ENCODE measurements around the gene EYA3. TPM values are rescaled to one million over a fixed set of nuclear protein-coding genes. Genes with fewer than 3 reads are reported as not detected.

EYA3 gene
- total RNA-seq, 1 experiment from 2014 or later = 13.0 TPM

DNA sequence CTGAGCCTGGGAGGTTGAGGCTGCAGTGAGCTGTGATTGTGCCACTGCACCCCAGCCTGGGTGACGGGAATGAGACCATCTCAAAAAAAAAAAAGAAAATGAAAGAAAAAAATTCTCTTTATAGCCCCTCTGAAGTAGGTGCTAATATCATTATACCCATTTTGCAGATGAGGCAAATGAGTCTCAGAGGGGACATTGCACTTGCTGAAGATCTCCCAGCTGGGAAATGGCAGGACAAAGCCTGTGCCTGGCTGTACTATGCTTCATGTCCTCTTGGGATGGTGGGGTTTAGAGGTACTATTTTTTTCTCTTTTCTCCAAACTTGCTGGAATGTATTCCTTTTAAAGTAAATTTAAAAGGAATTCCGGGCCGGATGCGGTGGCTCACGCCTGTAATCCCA is 152.0 kb downstream of the EYA3 start:
- H3K36me3 ChIP-seq = no peaks in the 10 kb centered on the region
- H3K4me3 ChIP-seq = no peak overlapping the region
- no peaks in the 10 kb centered on the region for H3K9me3 ChIP-seq (replicated peaks)
- H3K4me1 ChIP-seq (replicated peaks) = peaks cover 7% of the 10 kb centered on the region; the same call in 1 of the 2 replicates
- no peaks in the 10 kb centered on the region for H3K27me3 ChIP-seq (replicated peaks)
- H3K27ac ChIP-seq = no peak overlapping the region
- DNase-seq (ENCODE audit: low read depth in 1 of 2, low spot score in 2 of 2) = no peak

DNA sequence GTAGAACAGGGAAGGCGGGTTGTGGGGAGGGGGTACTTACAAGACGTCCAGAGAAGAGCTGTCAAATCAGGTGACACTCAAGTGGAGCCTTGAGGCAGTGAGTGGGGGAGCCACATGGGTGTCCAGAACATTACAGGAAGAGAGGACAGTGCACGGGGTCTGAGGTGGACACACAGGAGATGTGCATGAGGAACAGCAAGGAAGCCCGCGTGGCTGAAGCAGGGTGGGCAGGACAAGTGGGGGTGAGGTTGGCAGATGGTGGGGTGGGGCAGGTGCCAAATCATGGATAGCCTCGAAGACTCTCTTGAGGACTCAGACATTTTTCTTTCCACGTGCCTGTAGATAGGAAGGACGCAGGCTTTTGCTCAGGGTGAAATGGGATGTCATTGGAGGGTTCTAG is 152.7 kb downstream of the EYA3 start:
- H3K36me3 ChIP-seq = no peaks in the 10 kb centered on the region
- no peaks in the 10 kb centered on the region for H3K27me3 ChIP-seq (replicated peaks)
- no peak for DNase-seq (ENCODE audit: low read depth in 1 of 2, low spot score in 2 of 2)
- no peak overlapping the region for H3K4me3 ChIP-seq
- no peak overlapping the region for H3K27ac ChIP-seq
- peaks cover 7% of the 10 kb centered on the region; the same call in 1 of the 2 replicates for H3K4me1 ChIP-seq (replicated peaks)
- no peaks in the 10 kb centered on the region for H3K9me3 ChIP-seq (replicated peaks)

DNA sequence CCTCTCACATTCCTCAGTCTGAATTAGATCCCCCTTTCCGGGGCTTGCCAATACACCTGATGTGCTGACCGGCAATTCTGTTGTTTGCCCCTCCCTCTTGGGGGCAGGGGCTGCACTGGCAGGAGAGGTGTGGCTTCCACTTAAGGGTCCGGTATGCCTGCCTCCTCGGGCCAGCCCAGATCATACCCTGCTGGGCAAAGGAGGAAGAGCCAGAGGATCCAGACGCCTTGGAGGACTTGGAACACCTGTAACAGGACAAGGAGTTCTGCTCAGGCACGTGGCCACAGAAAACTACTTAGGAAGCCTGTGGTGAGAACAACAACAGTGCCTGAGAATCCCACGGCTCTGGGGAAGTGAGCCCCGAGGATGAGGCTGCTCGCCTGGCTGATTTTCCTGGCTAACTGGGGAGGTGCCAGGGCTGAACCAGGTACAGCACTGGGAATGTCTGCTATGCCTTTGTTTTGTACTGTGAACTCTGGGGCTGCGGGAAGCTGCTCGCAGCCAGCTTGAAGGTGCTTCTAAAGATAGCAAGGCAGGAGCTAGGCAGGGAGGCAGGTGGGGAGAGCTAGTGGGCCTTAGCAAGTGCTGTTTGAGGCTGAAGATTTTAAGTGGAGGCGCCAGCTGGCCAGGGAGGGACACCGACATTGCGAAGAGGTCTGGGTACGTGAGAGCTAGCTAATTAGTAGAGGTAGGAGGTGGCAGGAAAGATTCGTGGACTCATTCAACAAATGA is 153.4 kb downstream of the EYA3 start, which contains the start of gene SMPDL3B:
TSS of gene SMPDL3B (plus strand) at position 183 of the 732 bp plus-strand sequence. CDS start at position 367, 184 bp downstream.
- Histone ChIP-seq H3K4me3 (no peak within 1 kb of the TSS), H3K36me3 (no peaks in the 10 kb centered on the region)
- no peak for DNase-seq (ENCODE audit: low read depth in 1 of 2, low spot score in 2 of 2)

DNA sequence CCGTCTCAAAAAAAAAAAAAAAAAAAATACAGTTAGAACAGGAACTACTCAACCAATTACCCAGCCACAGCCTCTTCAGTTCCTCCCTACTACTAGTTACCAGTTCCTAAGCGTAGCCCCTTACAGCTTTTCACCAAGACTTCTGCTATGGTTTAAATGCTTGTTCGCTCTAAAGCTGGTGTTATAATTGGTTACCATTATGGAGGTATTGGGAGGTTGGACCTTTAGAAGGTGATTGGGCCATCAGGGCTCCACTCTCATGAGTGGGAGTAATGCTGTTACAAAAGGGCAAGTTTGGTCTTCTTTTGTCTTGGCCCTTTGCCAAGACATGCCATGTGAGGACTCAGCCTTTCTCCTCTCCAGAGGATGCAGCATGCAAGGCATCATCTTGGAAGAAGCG is 156.7 kb downstream of the EYA3 start:
- Histone ChIP-seq H3K36me3 (no peaks in the 10 kb centered on the region), H3K27me3 (replicated peaks) (no peaks in the 10 kb centered on the region), H3K4me1 (replicated peaks) (no peaks in the 10 kb centered on the region), H3K9me3 (replicated peaks) (no peaks in the 10 kb centered on the region), H3K27ac (no peak overlapping the region), H3K4me3 (no peak overlapping the region)
- no peak for DNase-seq (ENCODE audit: low read depth in 1 of 2, low spot score in 2 of 2)

More for the DNA sequence above, 153.4 kb downstream of the EYA3 start, which contains the start of gene SMPDL3B:
- H3K27ac ChIP-seq = no peak within 1 kb of the TSS
- no peaks in the 10 kb centered on the region for H3K9me3 ChIP-seq (replicated peaks)
- H3K27me3 ChIP-seq (replicated peaks) = no peaks in the 10 kb centered on the region
- H3K4me1 ChIP-seq (replicated peaks) = peaks cover 7% of the 10 kb centered on the region; the same call in 1 of the 2 replicates

DNA sequence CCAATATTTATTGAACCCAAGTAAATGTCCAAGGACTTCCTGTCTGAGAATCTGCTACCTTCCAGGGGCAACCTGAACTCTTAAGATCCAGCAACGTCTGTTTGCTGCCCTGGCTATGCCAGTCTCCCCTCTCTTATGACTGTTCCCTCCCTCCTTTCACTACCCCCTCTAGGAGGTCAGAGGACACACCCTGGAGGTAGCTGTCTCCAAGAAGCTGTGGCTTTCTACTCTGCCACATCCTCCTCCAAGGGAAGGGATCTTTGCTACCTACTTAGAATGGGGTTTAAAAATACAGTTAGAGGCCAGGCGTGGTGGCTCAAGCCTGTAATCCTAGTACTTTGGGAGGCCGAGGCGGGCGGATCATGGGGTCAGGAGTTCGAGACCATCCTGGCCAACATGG is 157.2 kb downstream of the EYA3 start:
- Histone ChIP-seq H3K4me1 (replicated peaks) (no peaks in the 10 kb centered on the region), H3K27me3 (replicated peaks) (no peaks in the 10 kb centered on the region), H3K27ac (no peak overlapping the region), H3K9me3 (replicated peaks) (no peaks in the 10 kb centered on the region), H3K4me3 (no peak overlapping the region), H3K36me3 (no peaks in the 10 kb centered on the region)
- DNase-seq (ENCODE audit: low read depth in 1 of 2, low spot score in 2 of 2) = no peak

DNA sequence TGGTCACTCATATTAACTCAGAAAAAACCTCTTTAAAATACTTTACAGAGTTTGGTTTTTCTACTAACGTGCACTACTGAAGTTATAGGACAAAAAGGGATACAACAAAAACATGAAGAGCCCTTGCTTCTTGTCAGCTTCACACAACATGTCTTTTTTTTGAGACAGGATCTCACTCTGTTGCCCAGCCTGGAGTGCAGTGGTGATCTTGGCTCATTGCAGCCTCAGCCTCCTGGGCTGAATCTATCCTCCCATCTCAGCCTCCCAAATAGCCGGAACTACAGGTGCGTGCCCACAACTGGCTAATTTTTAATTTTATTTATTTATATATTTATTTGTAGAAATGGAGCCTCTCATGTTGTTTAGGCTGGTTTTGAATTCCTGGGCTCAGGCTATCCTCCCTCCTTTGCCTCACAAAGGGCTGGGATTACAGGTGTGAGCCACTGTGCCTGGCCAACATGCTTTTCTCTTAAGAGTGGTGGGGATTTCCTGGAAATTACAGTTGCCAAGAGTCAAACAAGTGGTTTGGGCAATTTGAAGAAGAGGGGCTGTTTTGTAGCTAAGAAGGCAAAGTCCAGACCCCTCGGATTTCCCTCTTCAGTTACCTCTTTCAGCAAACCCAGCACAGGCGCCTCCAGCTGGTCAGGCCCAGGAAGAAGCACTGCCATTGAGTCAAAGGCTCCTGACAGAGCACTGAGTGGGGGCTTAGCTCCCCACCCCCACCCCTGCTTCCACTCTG is 160.0 kb downstream of the EYA3 start:
- no peak for DNase-seq (ENCODE audit: low read depth in 1 of 2, low spot score in 2 of 2)
- H3K36me3 ChIP-seq = no peaks in the 10 kb centered on the region
- no peak overlapping the region for H3K27ac ChIP-seq
- H3K4me1 ChIP-seq (replicated peaks) = no peaks in the 10 kb centered on the region
- H3K9me3 ChIP-seq (replicated peaks) = no peaks in the 10 kb centered on the region
- no peak overlapping the region for H3K4me3 ChIP-seq
- no peaks in the 10 kb centered on the region for H3K27me3 ChIP-seq (replicated peaks)

DNA sequence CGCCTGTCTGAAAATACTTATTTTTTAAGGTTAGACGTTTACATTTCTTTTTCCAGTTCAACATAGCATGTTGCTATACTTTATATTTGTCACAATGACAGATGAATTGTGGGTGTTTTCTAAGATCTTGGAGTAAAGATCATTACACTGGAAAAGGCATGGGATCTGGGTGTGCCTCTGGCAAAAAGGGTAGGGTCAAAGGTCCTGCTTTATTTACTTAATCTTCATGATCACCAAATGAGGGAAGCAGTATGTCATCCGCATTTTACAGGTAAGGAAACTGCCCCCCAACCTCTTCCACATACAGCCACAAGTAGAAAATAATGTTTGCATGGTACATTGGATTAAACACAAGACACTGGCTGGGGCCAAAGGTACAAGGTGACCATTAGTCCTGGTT is 166.1 kb downstream of the EYA3 start:
- H3K36me3 ChIP-seq = no peaks in the 10 kb centered on the region

More for the DNA sequence above, 166.1 kb downstream of the EYA3 start:
- no peak overlapping the region for H3K4me3 ChIP-seq
- H3K27ac ChIP-seq = no peak overlapping the region
- DNase-seq (ENCODE audit: low read depth in 1 of 2, low spot score in 2 of 2) = no peak
- no peaks in the 10 kb centered on the region for H3K4me1 ChIP-seq (replicated peaks)
- no peaks in the 10 kb centered on the region for H3K9me3 ChIP-seq (replicated peaks)
- peaks cover 3% of the 10 kb centered on the region; the same call in 1 of the 2 replicates for H3K27me3 ChIP-seq (replicated peaks)

Other genes with a start within 250 kb of the EYA3 start
- gene THEMIS2, start 216.1 kb downstream of the EYA3 start, total RNA-seq (2014; rRNA removed; shearing (Covaris generic)) = 0.09 and 1.7 TPM in 2 replicates
- gene RPA2, start 174.0 kb downstream of the EYA3 start, total RNA-seq (2014; rRNA removed; shearing (Covaris generic)) = 61.3 and 63.6 TPM in 2 replicates
- 0.11 TPM in 1 of 2 replicates, not detected in the other for gene SMPDL3B, start 153.6 kb downstream of the EYA3 start, total RNA-seq (2014; rRNA removed; shearing (Covaris generic))
- 2.9 and 4.9 TPM in 2 replicates for gene XKR8, start 128.6 kb downstream of the EYA3 start, total RNA-seq (2014; rRNA removed; shearing (Covaris generic))
- 0.47 and 0.74 TPM in 2 replicates for gene PTAFR, start 88.1 kb upstream of the EYA3 start, total RNA-seq (2014; rRNA removed; shearing (Covaris generic))
- 116 and 191 TPM in 2 replicates for gene DNAJC8, start 144.4 kb upstream of the EYA3 start, total RNA-seq (2014; rRNA removed; shearing (Covaris generic))
- gene ATP5IF1, start 147.5 kb upstream of the EYA3 start, total RNA-seq (2014; rRNA removed; shearing (Covaris generic)) = 225 and 252 TPM in 2 replicates
- 14.7 and 16.0 TPM in 2 replicates for gene SESN2, start 170.9 kb upstream of the EYA3 start, total RNA-seq (2014; rRNA removed; shearing (Covaris generic))
- gene MED18, start 240.4 kb upstream of the EYA3 start, total RNA-seq (2014; rRNA removed; shearing (Covaris generic)) = 12.4 and 15.3 TPM in 2 replicates

Measured in SJSA1 (cell line).